Choroid plexus epithelial cell (primary cell): Measurements from ENCODE around the gene LIPC.

Source experiments
- DNase-seq: peaks from one replicate; pipeline ENCODE4 v3.0.0-alpha.2; 2010; ENCODE audit warnings: low read depth
- H3K4me3 ChIP-seq: 2 replicates; pipeline ENCODE4 v1.5.1; 2011; ENCODE audit warnings: low read depth, mild to moderate bottlenecking, control low read depth, low read length, moderate library complexity
- CTCF ChIP-seq: conservative IDR thresholded peaks from 2 replicates; pipeline ENCODE4 v1.5.1; 2011; ENCODE audit warnings: low read depth, mild to moderate bottlenecking, control low read depth, inconsistent platforms, low read length, moderate library complexity

The LIPC gene

DNA sequence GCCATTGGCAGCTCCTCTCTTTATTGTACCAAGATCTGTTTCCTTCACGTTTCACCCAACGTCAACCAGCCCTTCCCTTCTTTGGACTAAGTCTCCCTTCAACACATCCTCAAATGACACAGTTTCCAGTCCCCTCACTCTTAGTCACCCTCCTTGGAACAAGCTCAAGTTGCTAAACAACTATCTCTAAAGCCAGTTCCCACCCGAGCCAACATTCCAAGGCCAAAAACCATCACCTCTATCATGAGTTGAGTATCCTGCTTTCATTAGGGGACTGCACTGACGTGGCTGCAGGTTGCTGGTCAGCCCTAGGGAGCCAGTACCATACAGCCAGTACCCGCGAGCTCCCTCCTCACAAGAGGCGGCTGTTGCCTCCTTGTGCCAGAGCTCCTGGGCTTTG is 73.8 kb downstream of the LIPC start:
- no peak for TF ChIP-seq CTCF
- no peak for DNase-seq
- no peak overlapping the region for H3K4me3 ChIP-seq

- no peak for TF ChIP-seq CTCF
- no peak overlapping the region for H3K4me3 ChIP-seq
- no peak for DNase-seq
Measured at GRCh38 chr15:58506064-58506490, 74.3 kb downstream of the LIPC start.

- DNase-seq: no peak
- no peak for TF ChIP-seq CTCF
- H3K4me3 ChIP-seq: no peak overlapping the region
Measured at GRCh38 chr15:58506783-58507668, 75.2 kb downstream of the LIPC start.

GRCh38 chr15:58509556-58509955 is 77.8 kb downstream of the LIPC start:
- TF ChIP-seq CTCF: no peak
- H3K4me3 ChIP-seq: no peak overlapping the region
- DNase-seq: no peak

- no peak overlapping the region for H3K4me3 ChIP-seq
- DNase-seq: peak; percentile 36
- no peak for TF ChIP-seq CTCF
Measured at GRCh38 chr15:58510715-58511598, 79.2 kb downstream of the LIPC start.

DNA sequence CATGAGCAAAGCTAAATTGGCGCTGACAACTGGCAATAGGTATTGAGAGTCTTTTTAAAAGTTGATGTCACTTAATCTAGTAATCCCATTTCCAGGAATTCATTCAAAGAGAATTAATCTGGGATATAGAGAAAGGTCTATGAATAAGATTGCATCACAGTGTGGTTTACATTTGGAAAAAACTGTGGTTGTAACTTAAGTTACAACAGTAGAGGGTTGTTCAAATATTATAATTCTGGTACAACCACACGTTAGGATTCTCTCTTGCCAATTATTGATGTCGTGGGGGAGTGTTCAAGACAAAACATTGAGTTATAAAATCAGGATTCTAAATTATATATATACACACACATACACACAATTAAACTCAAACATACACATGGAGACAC is 79.8 kb downstream of the LIPC start:
- TF ChIP-seq CTCF: no peak
- no peak overlapping the region for H3K4me3 ChIP-seq
- no peak for DNase-seq
